HepG2 (cell line): Measurements from ENCODE around the gene TUBB. TPM values are rescaled to one million over a fixed set of nuclear protein-coding genes. Genes with fewer than 3 reads are reported as not detected.

Experiments used
- CREB3 ChIP-seq: sonication (generic); formaldehyde crosslinking; IDR thresholded peaks from 2 replicates; pipeline ENCODE4 v1.5.0; 2020; ENCODE audit warnings: missing genetic modification reagents
- GPBP1L1 ChIP-seq: sonication (generic); formaldehyde crosslinking; IDR thresholded peaks from 2 replicates; pipeline ENCODE4 v1.5.0; 2020; ENCODE audit warnings: mild to moderate bottlenecking, missing genetic modification reagents
- GPN1 ChIP-seq: sonication (generic); formaldehyde crosslinking; IDR thresholded peaks from 2 replicates; pipeline ENCODE4 v1.5.1; 2020; ENCODE audit warnings: missing genetic modification reagents, borderline replicate concordance
- JDP2 ChIP-seq: sonication (generic); formaldehyde crosslinking; IDR thresholded peaks from 2 replicates; pipeline ENCODE4 v1.8.1; 2022; ENCODE audit warnings: missing genetic modification reagents, borderline replicate concordance
- KDM6A ChIP-seq: IDR thresholded peaks from 2 replicates; pipeline ENCODE4 v1.6.1; 2016; ENCODE audit warnings: low read depth
- NBN ChIP-seq: fragments of 450-650 bp; conservative IDR thresholded peaks from 2 replicates; pipeline ENCODE4 v1.6.1; 2017
- SSRP1 ChIP-seq: IDR thresholded peaks from 2 replicates; pipeline ENCODE4 v1.6.1; 2016; ENCODE audit warnings: control low read depth
- TFDP2 ChIP-seq: sonication (generic); formaldehyde crosslinking; IDR thresholded peaks from 2 replicates; pipeline ENCODE4 v1.4.0; 2020; ENCODE audit warnings: missing genetic modification reagents
- THRA ChIP-seq: sonication (generic); formaldehyde crosslinking; IDR thresholded peaks from 2 replicates; pipeline ENCODE4 v1.4.0; 2020; ENCODE audit warnings: missing genetic modification reagents, borderline replicate concordance
- ZKSCAN5 ChIP-seq: sonication (generic); formaldehyde crosslinking; IDR thresholded peaks from 2 replicates; pipeline ENCODE4 v1.5.1; 2020; ENCODE audit warnings: mild to moderate bottlenecking, missing genetic modification reagents
- ZNF276 ChIP-seq: sonication (generic); formaldehyde crosslinking; IDR thresholded peaks from 2 replicates; pipeline ENCODE4 v1.4.0; 2020; ENCODE audit warnings: mild to moderate bottlenecking, low read depth, missing genetic modification reagents
- ZNF3 ChIP-seq: IDR thresholded peaks from 2 replicates; pipeline ENCODE4 v1.7.0; 2017; ENCODE audit warnings: inconsistent platforms
- ZNF335 ChIP-seq: sonication (generic); formaldehyde crosslinking; IDR thresholded peaks from 2 replicates; pipeline ENCODE4 v1.4.0; 2020; ENCODE audit warnings: missing genetic modification reagents
- ZNF34 ChIP-seq: sonication (generic); formaldehyde crosslinking; IDR thresholded peaks from 2 replicates; pipeline ENCODE4 v1.4.0; 2020; ENCODE audit warnings: mild to moderate bottlenecking, missing genetic modification reagents, borderline replicate concordance
- ZNF44 ChIP-seq: sonication (generic); formaldehyde crosslinking; IDR thresholded peaks from 2 replicates; pipeline ENCODE4 v1.5.1; 2020; ENCODE audit warnings: mild to moderate bottlenecking, missing genetic modification reagents
- ZNF558 ChIP-seq: sonication (generic); formaldehyde crosslinking; IDR thresholded peaks from 2 replicates; pipeline ENCODE4 v1.9.0; 2022; ENCODE audit warnings: mild to moderate bottlenecking, missing genetic modification reagents, borderline replicate concordance
- ZSCAN20 ChIP-seq: sonication (generic); formaldehyde crosslinking; IDR thresholded peaks from 2 replicates; pipeline ENCODE4 v1.4.0; 2020; ENCODE audit warnings: missing genetic modification reagents, mild to moderate bottlenecking, borderline replicate concordance
- polyA plus RNA-seq, 8 experiments: library from polyadenylated mRNA; depleted of rRNA in 3 of 8; stranded (reverse) in 7 of 8; unstranded in 1 of 8; fragments of >200 nt; fragmentation: Illumina TruSeq in 4 of 8; extraction: Trizol in 4 of 8; gene quantifications; 2 replicates each; pipeline versions ENCODE4 v1.2.1 to v1.2.3, GENCODE V29; 2011 to 2016; ENCODE audit warnings: low read depth in 4 of 8, missing spikeins in 1 of 8, mixed read lengths in 1 of 8; ENCODE audit not compliant: insufficient read depth in 1 of 8
- total RNA-seq, 5 experiments: library from RNA; depleted of rRNA; stranded (reverse); fragments of >200 nt; fragmentation: Illumina TruSeq; extraction: Trizol; gene quantifications; 2 replicates each; pipeline ENCODE4 v1.2.3, GENCODE V29; 2016; ENCODE audit warnings: low read depth in 1 of 5
- TF ChIP-seq, protein P1 (sequence below): sonication (generic); formaldehyde crosslinking; IDR thresholded peaks from 2 replicates; pipeline ENCODE4 v1.4.0; 2020; ENCODE audit warnings: missing genetic modification reagents

TUBB gene
- total and polyA plus RNA-seq, 2 of the 13 experiments (the other 11 are each of a cell fraction or from before 2014, with no cell fraction given) = 911 to 1,163 TPM

DNA sequence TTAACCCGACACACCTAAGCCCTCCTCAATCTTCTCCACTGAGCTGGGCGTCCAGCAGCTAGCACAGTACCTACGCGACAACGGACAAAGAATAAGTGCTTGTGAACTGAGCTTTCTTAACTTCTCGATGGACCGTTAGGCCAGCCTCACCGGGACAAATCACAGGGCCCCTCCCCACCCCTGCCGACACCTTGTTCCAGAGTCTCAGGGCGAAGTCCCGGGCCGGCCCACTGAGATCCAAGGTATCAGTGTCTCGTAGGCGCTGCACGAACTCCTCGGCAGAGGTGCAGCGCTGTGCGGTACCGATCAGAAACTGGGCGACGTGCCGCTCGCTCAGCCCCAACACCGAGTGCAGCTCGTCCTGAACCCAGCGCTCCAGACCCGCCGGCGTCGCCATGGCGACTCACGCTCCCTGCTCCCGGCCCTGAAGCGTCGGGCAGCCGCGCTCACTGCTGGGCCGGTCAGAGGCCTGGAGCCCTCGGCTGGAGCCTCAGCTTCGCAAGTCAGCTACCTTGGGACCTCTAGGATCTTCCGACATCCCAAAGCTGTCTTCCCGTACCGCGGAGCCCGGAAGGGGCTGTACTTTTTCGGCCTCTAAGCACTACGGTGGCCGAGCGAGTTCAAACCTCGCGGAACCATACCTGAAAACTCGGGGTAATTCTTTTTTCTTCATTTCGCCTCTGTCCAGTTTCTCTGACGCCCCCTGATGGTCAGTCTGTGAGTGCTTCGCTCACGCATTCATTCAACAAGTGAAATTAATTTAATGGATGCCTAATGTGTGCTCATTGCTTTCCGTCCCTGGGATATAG is 47.5 kb upstream of the TUBB start, which contains the start of gene DHX16 (continued):
- TF ChIP-seq TFDP2 (CRISPR knock-in tag) = 0 out of 2 replicates have a peak, but pooled peaks have one; percentile 11
- TF ChIP-seq ZNF558 (CRISPR knock-in tag) = peak; percentile 80; the same call in 1 of the 2 replicates
- peak; percentile 79 for TF ChIP-seq ZNF44 (CRISPR knock-in tag)
- TF ChIP-seq GPBP1L1 (CRISPR knock-in tag) = no peak
- TF ChIP-seq, protein P1, sequence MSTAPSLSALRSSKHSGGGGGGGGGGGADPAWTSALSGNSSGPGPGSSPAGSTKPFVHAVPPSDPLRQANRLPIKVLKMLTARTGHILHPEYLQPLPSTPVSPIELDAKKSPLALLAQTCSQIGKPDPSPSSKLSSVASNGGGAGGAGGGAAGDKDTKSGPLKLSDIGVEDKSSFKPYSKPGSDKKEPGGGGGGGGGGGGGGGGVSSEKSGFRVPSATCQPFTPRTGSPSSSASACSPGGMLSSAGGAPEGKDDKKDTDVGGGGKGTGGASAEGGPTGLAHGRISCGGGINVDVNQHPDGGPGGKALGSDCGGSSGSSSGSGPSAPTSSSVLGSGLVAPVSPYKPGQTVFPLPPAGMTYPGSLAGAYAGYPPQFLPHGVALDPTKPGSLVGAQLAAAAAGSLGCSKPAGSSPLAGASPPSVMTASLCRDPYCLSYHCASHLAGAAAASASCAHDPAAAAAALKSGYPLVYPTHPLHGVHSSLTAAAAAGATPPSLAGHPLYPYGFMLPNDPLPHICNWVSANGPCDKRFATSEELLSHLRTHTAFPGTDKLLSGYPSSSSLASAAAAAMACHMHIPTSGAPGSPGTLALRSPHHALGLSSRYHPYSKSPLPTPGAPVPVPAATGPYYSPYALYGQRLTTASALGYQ (CRISPR knock-in tag) = peak; percentile 65; the same call in 1 of the 2 replicates
- no peak for TF ChIP-seq SSRP1 (CRISPR knock-in tag)
- TF ChIP-seq KDM6A (CRISPR knock-in tag) = no peak
- no peak for TF ChIP-seq ZSCAN20 (CRISPR knock-in tag)
- TF ChIP-seq ZNF335 (CRISPR knock-in tag) = no peak; the same call in 1 of the 2 replicates
- TF ChIP-seq ZNF276 (CRISPR knock-in tag) = no peak
- TF ChIP-seq ZNF34 (CRISPR knock-in tag) = no peak
- peak; percentile 100 for TF ChIP-seq ZNF3 (CRISPR knock-in tag)
- peak; percentile 73 for TF ChIP-seq THRA (CRISPR knock-in tag)
- no peak for TF ChIP-seq JDP2 (CRISPR knock-in tag)
- TF ChIP-seq GPN1 = 0 out of 2 replicates have a peak, but pooled peaks have one; percentile 27
- no peak for TF ChIP-seq NBN
- TF ChIP-seq ZKSCAN5 (CRISPR knock-in tag) = no peak
- TF ChIP-seq CREB3 (CRISPR knock-in tag) = peak; percentile 63; the same call in 1 of the 2 replicates
